Glomerular visceral epithelial cell (primary cell): ENCODE results near the gene EFHB.
"Not testable (repeated sequence)": the region's sequence is repeated elsewhere in the genome, so short reads cannot be mapped to it uniquely, and the experiment has no call there.

Source experiments
- DNase-seq: peaks from one replicate; pipeline ENCODE4 v3.0.0-alpha.2; 2016; ENCODE audit errors: extremely low spot score

The EFHB gene, protein sequence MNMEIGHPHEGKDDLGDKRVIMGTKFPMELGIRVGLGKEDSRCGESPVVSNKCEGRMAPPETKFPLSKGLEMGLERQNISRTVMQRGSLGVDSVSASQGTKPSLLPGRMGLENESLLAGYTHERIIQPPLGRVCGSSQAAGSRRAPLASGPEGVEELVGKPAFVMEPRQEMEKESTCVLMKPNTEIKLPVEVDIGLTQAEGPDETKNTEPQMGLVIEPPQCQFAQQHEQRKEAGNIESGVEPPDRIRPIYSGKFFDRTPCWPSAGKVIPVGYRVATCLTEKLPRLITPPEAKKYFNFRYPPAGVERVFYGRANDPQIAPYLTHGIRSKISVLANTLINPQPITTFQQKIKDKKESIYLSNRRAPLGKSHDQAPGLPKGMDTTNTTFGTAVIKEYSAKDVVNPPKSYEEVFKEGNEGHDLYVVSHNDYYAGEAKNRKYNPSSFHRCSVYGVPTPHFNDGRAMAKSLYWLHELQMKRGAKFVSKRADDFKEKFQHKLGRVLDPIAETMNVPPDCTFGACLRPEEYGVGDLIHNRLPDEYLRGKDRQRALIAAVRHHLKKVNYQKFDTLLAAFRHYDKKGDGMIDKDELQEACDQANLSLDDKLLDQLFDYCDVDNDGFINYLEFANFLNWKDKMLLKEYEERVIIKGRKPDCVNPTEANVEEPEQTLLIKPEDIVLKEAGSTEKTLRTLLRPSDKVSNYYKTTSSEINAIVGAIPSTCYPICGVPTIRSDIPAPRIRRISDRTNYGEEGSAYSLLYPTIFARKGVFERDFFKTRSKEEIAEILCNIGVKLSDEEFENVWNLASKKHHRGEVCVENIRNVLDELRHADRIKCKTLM

DNA sequence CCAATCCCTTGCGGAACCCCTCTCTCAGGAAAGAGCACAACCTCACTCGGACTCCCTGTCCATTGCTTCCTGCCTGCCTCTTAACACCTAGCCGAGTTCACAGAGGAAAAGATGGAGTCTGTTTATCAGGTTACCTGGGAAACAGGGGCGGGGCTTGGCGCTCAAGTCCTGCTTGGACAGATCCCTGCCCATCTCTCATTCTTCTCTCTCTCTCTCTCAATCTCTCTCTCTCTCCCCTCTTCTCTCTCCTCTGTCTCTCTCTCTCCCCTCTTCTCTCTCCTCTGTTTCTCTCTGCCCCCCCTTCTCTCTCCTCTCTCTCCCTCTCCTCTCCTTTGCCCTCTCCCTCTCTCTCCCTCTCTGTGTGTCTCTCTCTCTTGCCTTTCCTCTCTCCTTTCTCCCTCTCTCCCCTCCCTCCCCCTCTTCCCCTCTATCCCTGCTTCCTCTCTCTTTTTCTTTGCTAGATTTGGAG, at the start of gene EFHB:
TSS of gene EFHB (minus strand) at position 120 of the 469 bp plus-strand sequence. CDS start 199 bp downstream, outside the sequence.
- no peak for DNase-seq

DNA sequence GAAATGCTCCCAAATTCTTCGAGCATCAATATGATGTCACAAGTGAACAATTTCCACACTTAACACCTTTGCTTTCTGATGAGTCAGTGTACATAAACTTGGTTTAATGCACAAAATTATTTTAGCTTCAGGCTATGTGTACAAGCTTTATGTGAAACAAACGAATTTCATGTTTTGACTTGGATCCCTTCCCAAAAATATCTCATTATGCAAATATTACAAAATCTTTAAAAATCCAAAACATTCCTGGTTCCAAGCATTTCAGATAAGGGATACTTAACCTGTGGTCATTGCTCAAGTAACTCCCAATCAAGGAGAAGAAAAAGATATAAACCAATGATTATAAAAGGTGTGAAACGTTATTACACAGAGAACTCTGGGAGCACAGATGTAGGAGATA, 38.0 kb upstream of the EFHB start:
- DNase-seq = peak; percentile 1

DNA sequence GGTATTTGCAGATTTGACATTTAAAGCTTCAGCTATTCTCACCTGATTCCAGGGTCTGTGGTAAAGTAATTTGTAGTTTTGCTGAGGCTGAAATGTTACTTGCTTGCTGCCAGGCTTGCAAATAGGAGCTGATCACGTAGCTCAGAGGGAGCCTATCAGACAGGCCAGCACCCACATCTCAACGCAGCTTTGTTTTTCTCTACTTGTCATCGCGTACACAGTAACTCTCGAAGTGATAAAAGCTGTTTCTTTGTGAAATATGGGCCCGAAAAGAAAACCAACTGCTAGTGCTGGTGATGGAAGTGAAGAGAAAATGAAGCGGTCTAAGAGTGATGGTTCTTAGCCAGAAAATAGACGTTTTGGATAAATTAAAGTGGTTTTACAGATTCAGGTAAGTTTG, 36.3 kb upstream of the EFHB start:
- DNase-seq = no peak

DNA sequence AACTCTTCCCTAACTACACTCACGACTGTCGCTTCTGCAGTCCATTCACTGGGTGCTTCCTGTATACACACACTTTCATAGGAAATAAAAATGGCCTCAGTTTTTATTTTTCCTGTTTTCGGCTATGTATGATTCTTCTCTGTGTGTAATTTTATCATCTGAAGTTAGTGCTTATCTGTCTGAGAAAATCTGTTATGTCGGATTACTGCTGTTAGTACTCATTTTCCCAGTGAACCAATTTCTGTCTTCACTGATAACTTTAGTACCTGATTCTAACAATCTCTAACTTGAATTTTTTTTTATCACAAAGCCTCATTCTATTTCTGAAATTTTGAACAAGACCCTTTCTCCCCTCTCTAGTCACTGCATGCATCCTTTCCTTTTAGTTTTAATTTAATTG, 33.8 kb upstream of the EFHB start:
- no peak for DNase-seq

DNA sequence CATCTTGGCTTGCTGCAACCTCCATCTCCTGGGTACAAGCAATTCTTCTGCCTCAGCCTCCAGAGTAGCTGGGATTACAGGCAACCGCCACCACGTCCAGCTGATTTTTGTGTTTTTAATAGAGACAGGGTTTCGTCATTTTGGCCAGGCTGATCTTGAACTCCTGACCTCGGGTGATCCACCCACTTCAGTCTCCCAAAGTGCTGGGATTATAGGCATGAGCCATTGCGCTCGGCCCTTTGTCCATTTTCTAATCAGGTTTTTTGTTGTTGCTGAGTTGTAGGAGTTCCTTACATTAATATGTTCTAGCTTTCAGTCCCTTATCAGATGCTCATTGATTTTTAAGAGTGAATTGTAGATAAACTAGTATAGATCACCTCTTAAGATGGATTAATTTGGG, 33.2 kb upstream of the EFHB start:
- DNase-seq = no peak

DNA sequence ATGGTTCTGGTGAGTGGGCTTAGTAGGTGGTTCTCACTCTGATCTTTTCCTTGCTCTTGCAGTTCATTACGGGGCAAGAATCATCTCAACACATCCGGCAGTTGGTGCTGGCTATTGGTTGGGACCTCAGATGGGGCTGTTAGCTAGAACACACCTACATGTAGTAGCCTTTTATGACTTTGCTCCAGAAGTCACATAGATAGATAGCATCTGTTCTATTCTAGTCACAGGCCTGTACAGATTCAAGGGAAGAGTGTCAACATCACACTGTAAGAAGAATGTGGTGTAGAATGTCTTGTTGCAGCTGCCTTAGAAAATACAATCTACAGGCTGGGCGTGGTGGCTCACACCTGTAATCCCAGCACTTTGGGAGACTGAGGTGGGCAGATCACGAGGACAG, 27.9 kb upstream of the EFHB start:
- DNase-seq = no peak

DNA sequence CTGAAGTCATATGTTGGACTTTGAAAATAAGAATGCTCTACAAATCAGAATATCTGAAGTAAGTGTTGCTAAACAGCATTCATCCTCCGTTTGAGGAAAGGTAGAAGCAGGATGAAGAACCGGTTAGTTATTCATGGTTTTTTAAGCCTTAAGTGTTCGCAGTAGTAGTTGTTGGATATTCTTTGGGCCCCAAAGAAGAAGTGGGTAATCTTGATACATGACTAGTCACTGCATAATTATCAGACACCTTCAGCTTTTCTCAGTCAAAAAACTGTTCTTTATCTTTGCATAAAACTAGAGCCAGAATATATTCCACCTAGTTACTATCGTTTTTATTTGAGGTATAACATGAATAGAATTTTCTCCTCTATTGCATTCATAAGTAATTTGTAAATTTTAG, 26.7 kb upstream of the EFHB start:
- DNase-seq = no peak

DNA sequence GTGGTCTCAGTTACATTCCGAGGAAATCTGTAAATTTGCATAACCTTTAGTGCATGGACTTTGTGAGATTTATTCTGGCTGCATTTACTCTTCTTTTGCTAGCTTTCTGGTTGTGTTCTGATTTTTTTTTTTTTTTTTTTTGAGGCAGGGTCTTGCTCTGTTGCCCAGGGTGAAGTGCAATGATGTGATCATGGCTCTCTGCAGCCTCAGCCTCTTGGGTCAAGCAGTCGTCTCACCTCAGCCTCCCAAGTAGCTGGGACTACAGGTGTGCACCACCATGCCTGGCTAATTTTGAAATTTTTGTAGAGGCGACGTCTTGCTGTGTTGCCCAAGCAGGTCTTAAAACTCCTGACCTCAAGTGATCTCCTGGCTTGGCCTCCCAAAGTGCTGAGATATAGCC, 25.5 kb upstream of the EFHB start:
- no peak for DNase-seq

DNA sequence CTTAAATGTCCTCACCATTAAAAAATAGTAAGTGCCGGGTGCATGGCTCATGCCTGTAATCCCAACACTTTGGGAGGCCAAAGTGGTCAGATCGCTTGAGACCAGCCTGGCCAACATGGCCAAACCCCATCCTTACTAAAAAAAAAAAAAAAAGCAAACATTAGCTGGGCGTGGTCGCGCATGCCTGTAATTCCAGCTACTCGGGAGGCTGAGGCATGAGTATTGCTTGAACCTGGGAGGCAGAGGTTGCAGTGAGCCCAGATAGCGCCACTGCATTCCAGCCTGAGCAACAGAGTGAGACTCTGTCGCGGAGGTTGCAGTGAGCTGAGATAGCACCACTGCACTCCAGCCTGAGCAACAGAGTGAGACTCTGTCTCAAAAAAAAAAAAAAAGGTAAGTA, 23.3 kb upstream of the EFHB start:
- not testable (repeated sequence) for DNase-seq

DNA sequence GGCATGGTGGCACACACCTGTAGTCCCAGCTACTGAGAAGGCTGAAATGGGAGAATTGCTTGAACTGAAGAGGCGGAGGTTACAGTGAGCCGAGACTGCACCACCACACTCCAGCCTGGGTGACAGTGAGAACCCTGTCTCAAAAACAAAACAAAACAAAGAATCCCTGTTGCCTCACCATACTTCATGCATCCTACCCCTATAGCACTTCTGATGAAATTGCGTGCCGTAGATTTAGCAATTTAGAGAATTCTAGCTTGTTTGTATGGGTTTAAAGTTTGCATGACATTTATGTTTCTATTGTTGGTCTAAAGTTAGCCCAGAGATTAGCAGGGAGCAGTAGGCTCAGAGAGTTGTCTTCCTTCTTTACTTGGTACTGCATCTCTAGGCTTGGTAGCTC, 20.7 kb upstream of the EFHB start:
- DNase-seq = no peak

DNA sequence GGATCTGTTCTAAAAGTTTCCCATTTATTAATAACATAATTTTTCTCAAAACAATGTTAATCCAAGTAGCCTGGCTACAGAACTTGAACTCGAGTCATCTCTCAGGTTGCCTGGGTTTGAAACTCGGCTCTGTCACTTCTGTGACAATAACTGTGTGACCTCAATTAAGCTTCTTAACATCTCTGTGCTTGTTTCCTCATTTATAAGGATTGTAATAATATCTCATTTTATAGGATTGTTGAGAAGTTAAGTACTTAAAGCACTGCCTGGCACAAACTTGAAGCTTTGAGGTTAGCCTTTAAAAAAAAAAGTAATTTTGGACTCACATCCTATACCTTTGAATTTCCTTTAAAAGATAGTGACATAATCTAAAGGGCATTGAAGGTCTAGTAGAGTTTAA, 16.3 kb upstream of the EFHB start:
- DNase-seq = no peak

DNA sequence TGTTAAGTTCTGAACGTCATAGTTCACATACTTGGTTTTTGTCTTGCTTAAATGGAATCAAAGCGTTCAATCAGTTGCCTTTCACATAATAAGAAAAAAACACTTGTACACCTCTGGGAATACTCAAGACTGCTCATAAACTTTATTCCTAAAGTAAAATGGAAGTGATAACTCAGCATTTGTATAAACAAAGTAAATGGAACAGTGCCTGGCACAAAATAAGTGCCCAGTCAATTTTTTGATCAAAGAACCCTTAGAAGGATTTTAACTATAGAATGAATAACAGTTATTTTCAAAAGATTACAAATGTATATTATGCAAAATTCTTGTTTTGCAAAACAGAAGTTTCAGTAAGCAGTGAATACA, 14.2 kb upstream of the EFHB start:
- no peak for DNase-seq

DNA sequence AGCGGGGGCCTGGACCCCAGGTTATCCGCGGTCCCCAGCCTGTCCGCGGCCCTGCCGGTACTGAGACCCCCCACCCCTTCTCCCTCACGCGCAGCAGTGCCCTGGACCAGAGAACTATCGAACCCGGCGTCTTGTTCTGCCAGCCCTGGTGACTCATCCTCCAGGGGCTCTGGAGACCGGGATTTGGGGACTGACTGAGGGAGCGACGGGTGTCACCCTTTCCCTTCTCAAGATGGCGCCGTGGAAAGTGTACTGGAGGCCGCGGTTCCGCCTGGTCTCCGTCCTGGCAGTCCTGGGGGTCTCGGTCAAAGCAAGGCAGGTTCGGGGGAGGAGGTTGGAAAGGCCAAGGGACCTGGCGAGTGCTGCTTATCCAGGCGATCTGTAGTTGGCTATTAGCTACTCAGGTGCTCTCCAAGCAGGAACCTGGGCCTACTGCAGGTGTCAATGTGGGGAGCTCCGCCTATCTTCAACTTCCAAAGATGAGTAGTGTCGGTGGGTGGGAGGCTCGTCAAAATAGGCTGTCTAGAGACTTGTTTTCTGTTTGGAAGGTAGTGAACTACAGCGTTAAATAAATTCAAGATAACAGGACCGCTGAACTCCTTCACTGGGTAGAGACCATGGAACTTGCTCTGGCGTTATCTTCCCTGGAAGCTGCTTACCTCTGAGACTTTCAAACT, 13.7 kb upstream of the EFHB start:
- peak; percentile 35 for DNase-seq

DNA sequence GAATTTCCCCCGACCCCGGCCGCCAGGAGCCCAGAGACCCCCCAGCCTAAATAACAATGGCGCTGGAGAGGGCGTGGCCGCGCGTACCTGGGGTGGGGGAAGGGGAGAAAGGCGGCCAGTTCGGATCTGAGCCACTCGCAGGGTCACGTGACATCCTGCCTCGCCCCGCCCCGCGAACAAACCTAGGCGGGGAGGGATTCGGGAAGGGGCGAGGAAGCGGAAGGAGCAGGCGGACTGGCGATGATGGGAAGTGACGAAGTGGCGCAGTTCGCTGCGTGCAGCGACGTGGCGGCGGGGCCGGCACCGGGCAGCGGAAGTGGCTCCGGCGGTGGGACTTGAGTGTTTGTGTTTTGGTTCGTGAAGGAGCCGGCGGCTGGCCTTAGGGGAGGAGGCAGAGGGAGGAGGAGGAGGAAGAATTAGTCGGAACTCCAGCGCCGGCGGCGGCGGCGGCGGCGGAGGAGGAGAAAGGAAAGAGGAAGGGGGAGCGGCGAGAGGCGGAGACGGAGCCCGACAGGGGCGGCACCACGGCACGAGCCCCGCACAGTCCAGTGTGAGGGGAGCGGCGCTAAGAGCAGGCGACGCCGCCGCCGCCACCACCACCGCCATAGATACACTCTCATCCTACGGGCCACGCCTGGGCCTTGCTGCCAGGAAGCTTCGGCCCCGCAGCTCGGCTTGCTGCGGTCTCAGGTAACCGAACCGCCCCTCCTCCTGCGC, 13.0 kb upstream of the EFHB start, which contains the start of gene RAB5A:
TSS of gene RAB5A (plus strand) at position 266 of the 717 bp plus-strand sequence. CDS start 3,802 bp downstream, outside the sequence.
- peak; percentile 98 for DNase-seq

DNA sequence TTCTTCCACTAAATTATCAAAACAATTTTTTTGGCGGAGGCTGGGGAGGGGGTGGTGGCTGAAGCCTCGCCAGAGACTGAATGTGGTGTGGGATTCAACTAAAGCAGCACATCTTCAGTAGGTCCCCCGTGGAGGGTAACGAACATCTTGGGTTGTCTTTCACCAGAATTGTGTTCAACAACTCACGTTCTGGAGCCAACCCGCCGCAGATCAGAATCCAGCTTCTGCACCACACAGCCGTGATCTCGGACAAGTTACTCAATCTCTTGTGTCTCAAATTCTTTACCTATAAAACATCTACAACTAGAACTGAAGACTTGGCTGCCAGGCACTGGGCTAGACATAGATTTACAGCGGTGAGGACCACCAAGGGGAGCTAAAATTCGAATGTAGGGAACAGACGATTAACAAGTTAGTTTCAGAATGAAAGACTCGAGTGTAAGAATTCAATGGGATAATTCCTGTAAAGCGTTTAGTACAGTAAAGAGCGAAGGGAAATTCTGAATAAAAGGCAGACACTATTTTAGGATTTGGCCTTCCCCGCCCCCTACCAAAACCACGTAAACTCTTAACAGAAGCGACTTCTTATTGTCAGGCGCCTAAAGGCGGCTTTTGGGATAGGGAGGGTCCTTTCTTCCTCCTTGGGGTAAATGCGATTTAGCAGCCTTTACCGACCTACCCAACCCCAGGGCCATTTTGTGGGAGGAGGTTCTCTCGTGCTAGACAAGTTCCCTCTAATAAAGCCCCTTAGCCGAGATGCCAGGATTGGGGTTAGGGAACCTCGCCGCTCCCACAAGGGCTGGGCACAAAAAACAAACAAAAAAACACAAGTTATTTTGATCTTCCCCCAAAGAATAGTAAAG, 12.2 kb upstream of the EFHB start:
- DNase-seq = no peak

DNA sequence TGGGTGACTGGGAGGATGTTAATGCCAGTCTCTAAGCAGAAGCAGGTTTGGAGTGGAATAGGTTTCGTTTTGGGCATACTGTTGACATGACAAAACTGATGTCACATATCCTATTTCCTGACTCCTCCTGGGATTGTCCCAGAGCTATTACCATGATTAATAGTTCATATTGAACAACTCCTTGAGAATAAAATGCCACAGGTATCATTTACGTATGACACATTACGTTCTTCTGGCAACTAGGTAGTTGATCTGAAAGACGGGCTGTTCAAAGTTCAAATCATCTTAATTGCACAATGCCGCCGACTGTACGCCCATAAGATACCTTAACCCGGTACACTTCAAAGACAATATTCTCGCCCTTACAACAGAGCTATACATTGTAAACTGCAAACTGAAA, 11.5 kb upstream of the EFHB start:
- no peak for DNase-seq

DNA sequence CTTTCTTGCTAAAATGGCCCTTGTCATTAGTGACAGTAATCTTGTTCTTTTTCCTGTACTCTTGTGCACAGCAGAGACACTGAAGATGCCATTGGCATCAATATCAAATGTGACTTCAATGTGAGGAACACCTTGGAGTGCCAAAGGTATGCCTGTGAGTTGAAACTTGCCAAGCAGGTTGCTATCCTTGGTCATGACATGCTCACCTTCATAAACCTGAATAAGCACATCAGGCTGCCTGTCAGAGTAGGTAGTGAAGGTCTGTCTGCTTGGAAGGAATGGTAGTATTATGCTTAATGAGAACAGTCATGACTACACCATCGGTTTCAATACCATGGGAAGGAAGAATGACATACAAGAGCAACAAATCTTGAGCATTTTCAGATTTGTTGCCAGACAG, 6.6 kb upstream of the EFHB start:
- DNase-seq = no peak

DNA sequence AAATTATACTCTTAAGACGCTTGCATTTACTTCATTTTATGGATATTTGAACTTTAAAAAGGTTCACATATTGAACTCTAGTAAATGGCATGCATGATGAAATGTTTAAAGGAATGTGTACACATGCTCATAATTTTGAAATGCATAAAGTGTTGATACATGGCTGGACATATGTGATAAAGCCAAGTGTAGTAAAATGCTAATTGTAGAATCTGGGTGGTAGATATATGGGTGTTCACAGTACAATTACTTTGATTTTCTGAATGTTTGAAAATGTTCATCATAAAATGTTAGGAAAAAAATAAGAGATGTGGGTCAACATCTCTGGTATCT, 4.2 kb upstream of the EFHB start:
- DNase-seq = no peak

DNA sequence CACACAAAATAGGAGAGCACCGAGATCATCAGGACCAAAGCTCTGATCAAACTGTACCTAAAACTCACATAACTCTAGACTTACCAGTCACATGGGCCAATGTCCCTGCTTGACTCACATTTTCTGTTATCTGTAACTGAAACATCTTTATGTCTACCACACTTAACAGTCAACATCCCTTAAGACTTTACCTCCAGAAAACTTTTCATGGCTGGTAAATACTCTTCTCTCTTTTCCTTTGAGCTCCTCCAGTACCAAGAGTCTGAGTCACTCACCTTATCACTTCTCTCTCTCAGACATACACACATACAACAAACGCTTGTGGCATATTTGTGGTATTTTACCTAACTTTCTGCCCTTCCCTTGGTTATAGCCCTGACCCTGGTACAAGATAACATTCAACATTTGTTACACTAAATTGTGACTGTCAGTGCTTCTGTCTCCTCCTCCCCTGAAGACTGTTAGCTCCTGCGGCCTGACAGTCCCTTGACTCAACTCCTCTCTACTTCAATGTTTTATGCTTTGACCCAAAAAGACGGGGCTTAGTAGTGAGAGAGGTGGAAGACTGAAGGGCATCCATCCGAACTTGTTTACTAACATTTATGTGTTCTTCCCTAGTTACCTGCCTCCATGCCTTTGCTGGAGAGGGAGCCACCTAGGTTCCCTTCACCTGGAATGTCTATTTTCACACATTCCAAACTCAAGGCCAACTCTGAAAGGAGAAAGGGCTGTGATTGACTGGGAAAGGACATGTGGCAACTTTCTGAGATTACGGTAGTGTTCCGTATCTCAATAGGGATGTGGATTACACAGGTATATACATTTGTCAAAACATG, 3.7 kb upstream of the EFHB start:
- DNase-seq = no peak

DNA sequence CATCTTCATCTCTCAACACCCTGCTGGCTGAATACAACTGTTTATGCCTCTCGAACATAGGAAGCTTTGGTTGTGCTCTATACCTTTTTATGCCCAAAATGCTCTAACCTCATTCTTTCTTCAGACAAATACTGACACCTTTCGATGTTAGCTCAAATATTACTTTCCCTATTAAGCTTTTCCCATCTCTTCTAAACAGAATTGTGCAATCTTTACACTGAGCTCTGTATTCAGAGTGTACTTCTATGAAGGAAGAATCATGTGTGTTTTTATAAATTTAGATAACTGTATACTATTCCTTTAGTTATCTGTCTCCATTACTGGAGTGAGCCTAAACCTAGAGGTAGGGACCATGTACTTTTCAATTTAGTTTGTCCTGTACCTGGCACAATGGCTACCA, 1.6 kb downstream of the EFHB start:
- no peak for DNase-seq
